NCI-H2196 treated with DMSO at 0.1 percent for 48 hours (cell line): ENCODE measurements around the gene KCNIP1.

ENCODE experiments used
- DNase-seq: peaks from one replicate; lab custom pipeline; 2025; ENCODE audit not compliant: unreplicated experiment; lab: John Stamatoyannopoulos, UW

KCNIP1 gene

GRCh38 chr5:170508036-170508435 is 4.2 kb downstream of the KCNIP1 start:
- DNase-seq = no peak

- DNase-seq = no peak
Observed at GRCh38 chr5:170508660-170509347, 5.0 kb downstream of the KCNIP1 start.

GRCh38 chr5:170509348-170509660 is 5.5 kb downstream of the KCNIP1 start:
- DNase-seq = no peak

- DNase-seq = no peak
Observed at GRCh38 chr5:170510126-170510525, 6.3 kb downstream of the KCNIP1 start.

- no peak for DNase-seq
Observed at GRCh38 chr5:170510559-170510958, 6.7 kb downstream of the KCNIP1 start.

GRCh38 chr5:170511551-170512258 is 7.9 kb downstream of the KCNIP1 start:
- DNase-seq = no peak

GRCh38 chr5:170513856-170514525 is 10.2 kb downstream of the KCNIP1 start:
- no peak for DNase-seq

- no peak for DNase-seq
Observed at GRCh38 chr5:170517411-170517810, 13.6 kb downstream of the KCNIP1 start.

GRCh38 chr5:170518277-170518676 is 14.5 kb downstream of the KCNIP1 start:
- no peak for DNase-seq

- no peak for DNase-seq
Observed at GRCh38 chr5:170519549-170519948, 15.7 kb downstream of the KCNIP1 start.

GRCh38 chr5:170520372-170520771 is 16.6 kb downstream of the KCNIP1 start:
- DNase-seq = no peak

GRCh38 chr5:170522211-170523141 is 18.7 kb downstream of the KCNIP1 start:
- DNase-seq = no peak

GRCh38 chr5:170523142-170523551 is 19.3 kb downstream of the KCNIP1 start:
- no peak for DNase-seq

- DNase-seq = no peak
Observed at GRCh38 chr5:170523830-170524229, 20.0 kb downstream of the KCNIP1 start.

GRCh38 chr5:170524576-170524975 is 20.8 kb downstream of the KCNIP1 start:
- no peak for DNase-seq

GRCh38 chr5:170525470-170526211 is 21.8 kb downstream of the KCNIP1 start:
- DNase-seq = no peak

- no peak for DNase-seq
Observed at GRCh38 chr5:170527991-170528390, 24.2 kb downstream of the KCNIP1 start.

GRCh38 chr5:170528976-170529375 is 25.2 kb downstream of the KCNIP1 start:
- no peak for DNase-seq

GRCh38 chr5:170532935-170533334 is 29.1 kb downstream of the KCNIP1 start:
- DNase-seq = no peak

GRCh38 chr5:170533383-170533782 is 29.6 kb downstream of the KCNIP1 start:
- DNase-seq = no peak

- no peak for DNase-seq
Observed at GRCh38 chr5:170534177-170534576, 30.4 kb downstream of the KCNIP1 start.
